Astrocyte (in vitro differentiated cells and primary cell): Measurements from ENCODE around the gene EGLN1. TPM values are rescaled to one million over a fixed set of nuclear protein-coding genes. Genes with fewer than 3 reads are reported as not detected.
A peak's percentile ranks its signal among the peaks of the same experiment; 100 is the strongest.

ENCODE experiments used
- DNase-seq: peaks from one replicate; pipeline ENCODE4 v3.0.0-alpha.2; 2010; ENCODE audit warnings: low read depth
- FAIRE-seq: peaks from 2 replicates; lab custom pipeline; 2011; peaks lifted over from hg19 to GRCh38; lab: Jason Lieb, UNC
- H2AFZ ChIP-seq: 2 replicates; pipeline ENCODE4 v1.6.0; 2012; ENCODE audit warnings: low read depth, low read length, inconsistent platforms
- H3K27ac ChIP-seq: 2 replicates; pipeline ENCODE4 v1.5.1; 2011; ENCODE audit warnings: low read depth, low read length, inconsistent platforms
- H3K27me3 ChIP-seq: 2 replicates; pipeline ENCODE4 v1.6.0; 2011; ENCODE audit warnings: low read length, inconsistent platforms; ENCODE audit not compliant: insufficient read depth
- H3K36me3 ChIP-seq: 2 replicates; pipeline ENCODE4 v1.5.1; 2011; ENCODE audit warnings: low read length, inconsistent platforms; ENCODE audit not compliant: insufficient read depth
- H3K4me1 ChIP-seq: 2 replicates; pipeline ENCODE4 v1.5.1; 2011; ENCODE audit warnings: low read length, inconsistent platforms; ENCODE audit not compliant: insufficient read depth
- H3K4me2 ChIP-seq: 2 replicates; pipeline ENCODE4 v1.6.0; 2012; ENCODE audit warnings: low read length, inconsistent platforms
- H3K4me3 ChIP-seq: 2 replicates; pipeline ENCODE4 v1.5.1; 2011; ENCODE audit warnings: low read depth, mild to moderate bottlenecking, low read length, inconsistent platforms; ENCODE audit not compliant: insufficient read depth
- H3K79me2 ChIP-seq: 2 replicates; pipeline ENCODE4 v1.6.0; 2012; ENCODE audit warnings: mild to moderate bottlenecking, low read length, inconsistent platforms; ENCODE audit not compliant: insufficient read depth
- H3K9ac ChIP-seq: 2 replicates; pipeline ENCODE4 v1.6.0; 2012; ENCODE audit warnings: mild to moderate bottlenecking, low read length, inconsistent platforms
- H3K9me3 ChIP-seq: 2 replicates; pipeline ENCODE4 v1.5.1; 2012; ENCODE audit warnings: low read depth, mild to moderate bottlenecking, low read length, inconsistent platforms; ENCODE audit not compliant: insufficient read depth
- H4K20me1 ChIP-seq: 2 replicates; pipeline ENCODE4 v1.6.0; 2012; ENCODE audit warnings: low read length, inconsistent platforms; ENCODE audit not compliant: insufficient read depth
- H3K27ac Mint-ChIP-seq: one replicate; pipeline ENCODE4 v1.8.0; 2021; ENCODE audit warnings: mild to moderate bottlenecking, mixed read lengths; ENCODE audit not compliant: unreplicated experiment
- H3K27me3 Mint-ChIP-seq: one replicate; pipeline ENCODE4 v1.8.0; 2021; ENCODE audit warnings: low read depth, mixed read lengths; ENCODE audit not compliant: unreplicated experiment
- H3K36me3 Mint-ChIP-seq: one replicate; pipeline ENCODE4 v1.8.0; 2021; ENCODE audit warnings: low read depth, mixed read lengths; ENCODE audit not compliant: unreplicated experiment
- H3K4me1 Mint-ChIP-seq: one replicate; pipeline ENCODE4 v1.8.0; 2021; ENCODE audit warnings: low read depth, mixed read lengths; ENCODE audit not compliant: unreplicated experiment
- H3K4me3 Mint-ChIP-seq: one replicate; pipeline ENCODE4 v1.8.0; 2021; ENCODE audit warnings: mild to moderate bottlenecking, moderate library complexity, mixed read lengths; ENCODE audit not compliant: unreplicated experiment
- H3K9me3 Mint-ChIP-seq: one replicate; pipeline ENCODE4 v1.8.0; 2021; ENCODE audit warnings: mild to moderate bottlenecking, mixed read lengths; ENCODE audit not compliant: unreplicated experiment
- EZH2 ChIP-seq: IDR thresholded peaks from 2 replicates; pipeline ENCODE4 v1.6.1; 2012; ENCODE audit warnings: mild to moderate bottlenecking, low read length, inconsistent platforms; ENCODE audit not compliant: insufficient read depth
- total RNA-seq: library from RNA; stranded (reverse); gene quantifications from 2 replicates; pipeline ENCODE4 v1.2.1, GENCODE V29; 2021
- TF ChIP-seq, protein P1 (sequence below): IDR thresholded peaks from 2 replicates; pipeline ENCODE4 v1.5.1; 2011; ENCODE audit warnings: low read depth, mild to moderate bottlenecking, inconsistent platforms, low read length, moderate library complexity; ENCODE audit not compliant: insufficient read depth

Gene EGLN1
- total RNA-seq, 1 donor from 2014 or later = 34.5 TPM

GRCh38 chr1:231337043-231337471, 85.0 kb downstream of the EGLN1 start:
- DNase-seq (no peak), FAIRE-seq (no peak)
- H3K4me1 ChIP-seq = peaks cover 41% of the 10 kb centered on the region
- H3K27ac ChIP-seq = peak overlapping the region; percentile 100
- Mint-ChIP-seq H3K9me3 (no peaks in the 10 kb centered on the region), H3K27me3 (no peaks in the 10 kb centered on the region), H3K4me1 (peaks cover 33% of the 10 kb centered on the region), H3K4me3 (peak overlapping the region; percentile 97), H3K27ac (peak overlapping the region; percentile 93), H3K36me3 (no peaks in the 10 kb centered on the region)
- peak overlapping the region; percentile 99 for H3K9ac ChIP-seq
- H3K9me3 ChIP-seq = no peaks in the 10 kb centered on the region
- TF ChIP-seq EZH2 = no peak
- TF ChIP-seq, protein P1, sequence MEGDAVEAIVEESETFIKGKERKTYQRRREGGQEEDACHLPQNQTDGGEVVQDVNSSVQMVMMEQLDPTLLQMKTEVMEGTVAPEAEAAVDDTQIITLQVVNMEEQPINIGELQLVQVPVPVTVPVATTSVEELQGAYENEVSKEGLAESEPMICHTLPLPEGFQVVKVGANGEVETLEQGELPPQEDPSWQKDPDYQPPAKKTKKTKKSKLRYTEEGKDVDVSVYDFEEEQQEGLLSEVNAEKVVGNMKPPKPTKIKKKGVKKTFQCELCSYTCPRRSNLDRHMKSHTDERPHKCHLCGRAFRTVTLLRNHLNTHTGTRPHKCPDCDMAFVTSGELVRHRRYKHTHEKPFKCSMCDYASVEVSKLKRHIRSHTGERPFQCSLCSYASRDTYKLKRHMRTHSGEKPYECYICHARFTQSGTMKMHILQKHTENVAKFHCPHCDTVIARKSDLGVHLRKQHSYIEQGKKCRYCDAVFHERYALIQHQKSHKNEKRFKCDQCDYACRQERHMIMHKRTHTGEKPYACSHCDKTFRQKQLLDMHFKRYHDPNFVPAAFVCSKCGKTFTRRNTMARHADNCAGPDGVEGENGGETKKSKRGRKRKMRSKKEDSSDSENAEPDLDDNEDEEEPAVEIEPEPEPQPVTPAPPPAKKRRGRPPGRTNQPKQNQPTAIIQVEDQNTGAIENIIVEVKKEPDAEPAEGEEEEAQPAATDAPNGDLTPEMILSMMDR = no peak
- no peaks in the 10 kb centered on the region for H3K27me3 ChIP-seq
- H3K4me2 ChIP-seq = peak overlapping the region; percentile 96
- H2AFZ ChIP-seq = peak overlapping the region; percentile 70
- H3K36me3 ChIP-seq = peaks cover 3% of the 10 kb centered on the region
- peaks cover 90% of the 10 kb centered on the region for H3K79me2 ChIP-seq
- H3K4me3 ChIP-seq = peak overlapping the region; percentile 99
- peaks cover 47% of the 10 kb centered on the region for H4K20me1 ChIP-seq

GRCh38 chr1:231335663-231336602, 86.2 kb downstream of the EGLN1 start:
- H3K79me2 ChIP-seq = peaks cover 89% of the 10 kb centered on the region
- no peak overlapping the region for H3K27ac ChIP-seq
- FAIRE-seq (no peak), DNase-seq (no peak)
- peak overlapping the region; percentile 96 for H3K4me2 ChIP-seq
- peaks cover 41% of the 10 kb centered on the region for H3K4me1 ChIP-seq
- peaks cover 1% of the 10 kb centered on the region for H3K36me3 Mint-ChIP-seq
- peak overlapping the region; percentile 99 for H3K4me3 ChIP-seq
- H3K27ac Mint-ChIP-seq = peak overlapping the region; percentile 93
- peaks cover 54% of the 10 kb centered on the region for H4K20me1 ChIP-seq
- TF ChIP-seq, protein P1 = no peak
- no peak for TF ChIP-seq EZH2
- H3K27me3 Mint-ChIP-seq = no peaks in the 10 kb centered on the region
- no peaks in the 10 kb centered on the region for H3K27me3 ChIP-seq
- H3K4me1 Mint-ChIP-seq = peaks cover 33% of the 10 kb centered on the region
- no peaks in the 10 kb centered on the region for H3K9me3 Mint-ChIP-seq
- peak overlapping the region; percentile 99 for H3K9ac ChIP-seq
- H3K36me3 ChIP-seq = no peaks in the 10 kb centered on the region
- H3K4me3 Mint-ChIP-seq = peak overlapping the region; percentile 97
- no peak overlapping the region for H2AFZ ChIP-seq
- no peaks in the 10 kb centered on the region for H3K9me3 ChIP-seq
